H9 (cell line): ENCODE data around the gene ALDH1B1. TPM values are rescaled to one million over a fixed set of nuclear protein-coding genes. Genes with fewer than 3 reads are reported as not detected.

Source experiments
- DNase-seq: peaks from one replicate; pipeline ENCODE4 v3.0.0-alpha.2; 2017
- H2AFZ ChIP-seq: one replicate; pipeline ENCODE4 v1.6.1; 2013; ENCODE audit warnings: mild to moderate bottlenecking, low read length, control low read depth, moderate library complexity
- H2AK5ac ChIP-seq: 2 replicates; pipeline ENCODE4 v1.6.1; 2013; ENCODE audit warnings: low read length, control low read depth, mixed read lengths; ENCODE audit not compliant: insufficient read length
- H2BK120ac ChIP-seq: one replicate; pipeline ENCODE4 v1.6.1; 2013; ENCODE audit warnings: low read depth, mild to moderate bottlenecking, low read length, control low read depth, inconsistent platforms; ENCODE audit not compliant: poor library complexity, severe bottlenecking
- H2BK12ac ChIP-seq: 2 replicates; pipeline ENCODE4 v1.6.1; 2013; ENCODE audit warnings: low read length, control low read depth, mixed read lengths, low read depth; ENCODE audit not compliant: insufficient read length
- H2BK15ac ChIP-seq: 2 replicates; pipeline ENCODE4 v1.6.1; 2013; ENCODE audit warnings: low read depth, low read length, control low read depth
- H2BK20ac ChIP-seq: one replicate; pipeline ENCODE4 v1.6.1; 2013; ENCODE audit warnings: low read depth, mild to moderate bottlenecking, low read length, control low read depth, inconsistent platforms; ENCODE audit not compliant: poor library complexity, severe bottlenecking
- H2BK5ac ChIP-seq: 2 replicates; pipeline ENCODE4 v1.6.1; 2013; ENCODE audit warnings: low read length, control low read depth, mixed read lengths; ENCODE audit not compliant: insufficient read length
- H3K14ac ChIP-seq: 2 replicates; pipeline ENCODE4 v1.6.1; 2013; ENCODE audit warnings: low read length, control low read depth; ENCODE audit not compliant: insufficient read depth
- H3K18ac ChIP-seq: 2 replicates; pipeline ENCODE4 v1.6.1; 2013; ENCODE audit warnings: low read depth, mild to moderate bottlenecking, mixed read lengths, low read length, control low read depth; ENCODE audit not compliant: insufficient read length
- H3K23ac ChIP-seq: 2 replicates; pipeline ENCODE4 v1.6.1; 2013; ENCODE audit warnings: low read length, control low read depth, mixed read lengths, low read depth; ENCODE audit not compliant: insufficient read length
- H3K23me2 ChIP-seq: 2 replicates; pipeline ENCODE4 v1.6.1; 2013; ENCODE audit warnings: low read depth, mild to moderate bottlenecking, mixed read lengths, low read length, control low read depth; ENCODE audit not compliant: insufficient read length, poor library complexity, severe bottlenecking
- H3K27ac ChIP-seq: 2 replicates; pipeline ENCODE4 v1.5.1; 2013; ENCODE audit warnings: low read length, control low read depth, mixed read lengths, low read depth; ENCODE audit not compliant: insufficient read length
- H3K27me3 ChIP-seq: 2 replicates; pipeline ENCODE4 v1.6.1; 2013; ENCODE audit warnings: low read length, control low read depth, inconsistent platforms; ENCODE audit not compliant: insufficient read depth
- H3K4ac ChIP-seq: 2 replicates; pipeline ENCODE4 v1.6.1; 2013; ENCODE audit warnings: low read depth, mild to moderate bottlenecking, control low read depth, inconsistent platforms, low read length, moderate library complexity
- H3K4me1 ChIP-seq: 2 replicates; pipeline ENCODE4 v1.6.1; 2013; ENCODE audit warnings: low read length, control low read depth, inconsistent platforms; ENCODE audit not compliant: insufficient read depth
- H3K4me2 ChIP-seq: 2 replicates; pipeline ENCODE4 v1.6.1; 2013; ENCODE audit warnings: low read length, control low read depth, mixed read lengths; ENCODE audit not compliant: insufficient read length, insufficient read depth
- H3K56ac ChIP-seq: 2 replicates; pipeline ENCODE4 v1.6.1; 2013; ENCODE audit warnings: low read depth, mild to moderate bottlenecking, mixed read lengths, low read length, control low read depth; ENCODE audit not compliant: insufficient read length
- H3K79me1 ChIP-seq: 2 replicates; pipeline ENCODE4 v1.6.1; 2013; ENCODE audit warnings: low read depth, mild to moderate bottlenecking, moderate library complexity, low read length, control low read depth, inconsistent platforms; ENCODE audit not compliant: insufficient read depth, poor library complexity, severe bottlenecking
- H3K79me2 ChIP-seq: 2 replicates; pipeline ENCODE4 v1.6.1; 2013; ENCODE audit warnings: low read length, control low read depth, inconsistent platforms; ENCODE audit not compliant: insufficient read depth
- H3K9ac ChIP-seq: 2 replicates; pipeline ENCODE4 v1.6.1; 2013; ENCODE audit warnings: low read length, control low read depth, mixed read lengths; ENCODE audit not compliant: insufficient read length; ENCODE audit errors: extremely low read depth
- H3K9me3 ChIP-seq: one replicate; pipeline ENCODE4 v1.6.1; 2013; ENCODE audit warnings: low read depth, low read length, inconsistent platforms; ENCODE audit not compliant: control insufficient read depth
- H3T11ph ChIP-seq: one replicate; pipeline ENCODE4 v1.6.1; 2013; ENCODE audit warnings: mild to moderate bottlenecking, low read length, control low read depth, inconsistent platforms
- H4K20me1 ChIP-seq: one replicate; pipeline ENCODE4 v1.6.1; 2013; ENCODE audit not compliant: control insufficient read depth, insufficient read length, insufficient read depth
- H4K5ac ChIP-seq: 2 replicates; pipeline ENCODE4 v1.6.1; 2013; ENCODE audit warnings: low read depth, mild to moderate bottlenecking, mixed read lengths, low read length, control low read depth; ENCODE audit not compliant: insufficient read length
- H4K8ac ChIP-seq: replicated peaks from 2 replicates; pipeline ENCODE4 v1.6.1; 2013; ENCODE audit warnings: low read length, control low read depth, mixed read lengths, low read depth; ENCODE audit not compliant: insufficient read length
- H4K91ac ChIP-seq: 2 replicates; pipeline ENCODE4 v1.6.1; 2013; ENCODE audit warnings: low read depth, mild to moderate bottlenecking, moderate library complexity, mixed read lengths, low read length, control low read depth; ENCODE audit not compliant: insufficient read length
- H3K27ac Mint-ChIP-seq, 3 experiments: 2 replicates in 2 of 3; 3 replicates in 1 of 3; pipeline ENCODE4 v1.8.0; 2020 to 2021; ENCODE audit warnings: mixed read lengths in 3 of 3, mild to moderate bottlenecking in 1 of 3, moderate library complexity in 1 of 3
- H3K27me3 Mint-ChIP-seq: 2 replicates; pipeline ENCODE4 v1.8.0; 2021; ENCODE audit warnings: low read depth, mild to moderate bottlenecking, moderate library complexity, mixed read lengths
- H3K36me3 Mint-ChIP-seq, 3 experiments: 2 replicates in 2 of 3; 3 replicates in 1 of 3; pipeline ENCODE4 v1.8.0; 2020 to 2021; ENCODE audit warnings: low read depth in 3 of 3, mixed read lengths in 3 of 3; ENCODE audit not compliant: insufficient read depth in 1 of 3
- H3K4me1 Mint-ChIP-seq, 2 experiments: 2 replicates each; pipeline ENCODE4 v1.8.0; 2020; ENCODE audit warnings: mixed read lengths in 2 of 2
- H3K4me3 Mint-ChIP-seq, 2 experiments: 2 replicates in 1 of 2; 3 replicates in 1 of 2; pipeline ENCODE4 v1.8.0; 2020 to 2021; ENCODE audit warnings: mild to moderate bottlenecking in 2 of 2, mixed read lengths in 2 of 2, moderate library complexity in 1 of 2
- H3K9me3 Mint-ChIP-seq, 2 experiments: 2 replicates in 1 of 2; 3 replicates in 1 of 2; pipeline ENCODE4 v1.8.0; 2020; ENCODE audit warnings: mild to moderate bottlenecking in 2 of 2, mixed read lengths in 2 of 2, moderate library complexity in 1 of 2
- WGBS: extraction: QIAGEN DNeasy Blood & Tissue Kit; methylation state at CpG from one replicate; pipeline ENCODE4 v1.1.7; 2013; ENCODE audit warnings: missing lambda C conversion rate, low lambda C conversion rate, mixed read lengths; ENCODE audit not compliant: insufficient read length; ENCODE audit errors: extremely low coverage; 5-methylcytosine and 5-hydroxymethylcytosine counted together
- total RNA-seq: library from RNA; stranded (reverse); gene quantifications from 2 replicates; pipeline ENCODE4 v1.2.1, GENCODE V29; 2021
- TF ChIP-seq, protein P1 (sequence below): fragments of 200-600 bp; sonication (generic); conservative IDR thresholded peaks from 3 replicates; pipeline ENCODE4 v1.8.0; 2021; ENCODE audit warnings: antibody characterized with exemption, mild to moderate bottlenecking

ALDH1B1 gene
- total RNA-seq, 1 experiment from 2014 or later = 49.6 TPM

DNA sequence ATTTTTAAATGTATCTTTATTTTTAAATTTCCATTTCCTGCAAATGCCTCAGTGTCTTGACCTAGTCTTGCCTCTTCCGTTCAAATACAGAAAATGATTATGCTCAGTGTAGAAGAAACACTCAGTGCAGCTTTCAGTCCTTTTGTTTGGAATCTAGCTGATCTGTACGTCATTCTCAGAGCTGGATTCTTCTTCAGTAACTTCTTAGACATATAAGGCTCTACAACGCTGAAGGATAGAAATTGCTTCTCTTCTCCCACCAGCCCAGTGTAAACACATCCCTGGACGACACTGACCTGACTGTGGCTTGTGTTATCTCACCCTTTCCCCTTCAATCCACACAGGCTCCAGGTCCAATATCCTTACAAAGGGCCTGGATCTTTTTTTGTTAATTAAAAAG lies 3.2 kb upstream of the ALDH1B1 start:
- H3K23me2 ChIP-seq = peaks cover 10% of the 10 kb centered on the region
- H3K79me2 ChIP-seq = peaks cover 8% of the 10 kb centered on the region; the same call in 1 of the 2 replicates
- no CpG with 5 or more reads among the region's 4 CpGs for WGBS
- no peak overlapping the region for H3K9ac ChIP-seq
- H3K9me3 ChIP-seq = no peaks in the 10 kb centered on the region
- no peaks in the 10 kb centered on the region for H3K79me1 ChIP-seq
- H4K20me1 ChIP-seq = no peaks in the 10 kb centered on the region
- no peak overlapping the region for H4K5ac ChIP-seq
- no peak overlapping the region for H2BK12ac ChIP-seq
- H3K27ac Mint-ChIP-seq = no peak overlapping the region
- H3K27me3 Mint-ChIP-seq = peaks cover 55% of the 10 kb centered on the region
- H2AFZ ChIP-seq = no peak overlapping the region
- peaks cover 3% of the 10 kb centered on the region; the same call in 1 of the 2 replicates for H3K4me1 ChIP-seq
- H3K9me3 Mint-ChIP-seq = peaks cover 11 to 14% of the 10 kb centered on the region in 2 experiments
- H2BK5ac ChIP-seq = no peak overlapping the region
- no peak overlapping the region for H3K4me2 ChIP-seq
- no peak overlapping the region for H3K56ac ChIP-seq
- no peak overlapping the region for H4K91ac ChIP-seq
- no peak overlapping the region for H3K27ac ChIP-seq
- no peak overlapping the region for H3K18ac ChIP-seq
- no peak overlapping the region for H3T11ph ChIP-seq
- no peak overlapping the region for H4K8ac ChIP-seq
- H2BK120ac ChIP-seq = no peak overlapping the region
- H2BK20ac ChIP-seq = no peak overlapping the region
- H3K23ac ChIP-seq = no peak overlapping the region
- no peak overlapping the region for H3K14ac ChIP-seq
- TF ChIP-seq, protein P1, sequence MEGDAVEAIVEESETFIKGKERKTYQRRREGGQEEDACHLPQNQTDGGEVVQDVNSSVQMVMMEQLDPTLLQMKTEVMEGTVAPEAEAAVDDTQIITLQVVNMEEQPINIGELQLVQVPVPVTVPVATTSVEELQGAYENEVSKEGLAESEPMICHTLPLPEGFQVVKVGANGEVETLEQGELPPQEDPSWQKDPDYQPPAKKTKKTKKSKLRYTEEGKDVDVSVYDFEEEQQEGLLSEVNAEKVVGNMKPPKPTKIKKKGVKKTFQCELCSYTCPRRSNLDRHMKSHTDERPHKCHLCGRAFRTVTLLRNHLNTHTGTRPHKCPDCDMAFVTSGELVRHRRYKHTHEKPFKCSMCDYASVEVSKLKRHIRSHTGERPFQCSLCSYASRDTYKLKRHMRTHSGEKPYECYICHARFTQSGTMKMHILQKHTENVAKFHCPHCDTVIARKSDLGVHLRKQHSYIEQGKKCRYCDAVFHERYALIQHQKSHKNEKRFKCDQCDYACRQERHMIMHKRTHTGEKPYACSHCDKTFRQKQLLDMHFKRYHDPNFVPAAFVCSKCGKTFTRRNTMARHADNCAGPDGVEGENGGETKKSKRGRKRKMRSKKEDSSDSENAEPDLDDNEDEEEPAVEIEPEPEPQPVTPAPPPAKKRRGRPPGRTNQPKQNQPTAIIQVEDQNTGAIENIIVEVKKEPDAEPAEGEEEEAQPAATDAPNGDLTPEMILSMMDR = no peak
- peaks cover 23 to 25% of the 10 kb centered on the region in 2 experiments for H3K4me1 Mint-ChIP-seq
- H3K36me3 Mint-ChIP-seq = peaks cover 6 to 12% (median 11%) of the 10 kb centered on the region in 3 experiments; a peak in 6 of 7 replicates
- H2AK5ac ChIP-seq = no peak overlapping the region
- DNase-seq = no peak
- peaks cover 2% of the 10 kb centered on the region; the same call in 1 of the 2 replicates for H3K27me3 ChIP-seq
- no peak overlapping the region for H3K4ac ChIP-seq
- no peak overlapping the region for H3K4me3 Mint-ChIP-seq
- H2BK15ac ChIP-seq = no peak overlapping the region
